ENCODE data around the gene TPBG.
A peak's percentile ranks its signal among the peaks of the same experiment; 100 is the strongest.

Gene TPBG

GRCh38 chr6:82363428-82364086, at the start of gene TPBG (continued):
- TF ChIP-seq ZNF202 (tag by site-specific recombination; IDR thresholded peaks at IDR 0.05; ENCODE audit: borderline replicate concordance) (no peak), ZBTB49 (tag by site-specific recombination; IDR thresholded peaks at IDR 0.05; ENCODE audit: low read depth) (no peak), ZNF544 (tag by site-specific recombination; IDR thresholded peaks at IDR 0.05) (no peak), BCL6B (tag by site-specific recombination; IDR thresholded peaks at IDR 0.05) (no peak), MYNN (tag by site-specific recombination; IDR thresholded peaks at IDR 0.05; ENCODE audit: borderline replicate concordance) (peak; percentile 7; the same call in 1 of the 2 replicates), ZNF324 (tag by site-specific recombination; IDR thresholded peaks at IDR 0.05) (peak; percentile 49; the same call in 1 of the 2 replicates), ZBTB21 (tag by site-specific recombination; IDR thresholded peaks at IDR 0.05) (no peak; the same call in 1 of the 2 replicates), ZFP37 (tag by site-specific recombination; IDR thresholded peaks at IDR 0.05) (0 out of 2 replicates have a peak, but pooled peaks have one; percentile 54), ZNF549 (tag by site-specific recombination; IDR thresholded peaks at IDR 0.05) (no peak), ZNF121 (tag by site-specific recombination; IDR thresholded peaks at IDR 0.05) (no peak), REPIN1 (tag by site-specific recombination; IDR thresholded peaks at IDR 0.05; ENCODE audit: low read depth) (peak; percentile 20; the same call in 1 of the 2 replicates), ZNF626 (tag by site-specific recombination; IDR thresholded peaks at IDR 0.05) (no peak), ZNF692 (tag by site-specific recombination; IDR thresholded peaks at IDR 0.05) (no peak), ZNF449 (tag by site-specific recombination; IDR thresholded peaks at IDR 0.05) (peak; percentile 91), ZNF596 (tag by site-specific recombination; IDR thresholded peaks at IDR 0.05) (no peak), ZNF654 (tag by site-specific recombination; IDR thresholded peaks at IDR 0.05; ENCODE audit: low read depth) (no peak), ZIC2 (tag by site-specific recombination; IDR thresholded peaks at IDR 0.05) (no peak), ZNF221 (tag by site-specific recombination; IDR thresholded peaks at IDR 0.05; ENCODE audit: borderline replicate concordance) (no peak), PRDM1 (tag by site-specific recombination; IDR thresholded peaks at IDR 0.05) (peak; percentile 71), ZNF37A (tag by site-specific recombination; IDR thresholded peaks at IDR 0.05) (no peak), ZNF621 (tag by site-specific recombination; IDR thresholded peaks at IDR 0.05) (no peak), ZSCAN23 (tag by site-specific recombination; IDR thresholded peaks at IDR 0.05) (no peak), ZSCAN4 (tag by site-specific recombination; IDR thresholded peaks at IDR 0.05) (no peak), ZXDB (tag by site-specific recombination; IDR thresholded peaks at IDR 0.05) (peak; percentile 92), ZSCAN5A (tag by site-specific recombination; IDR thresholded peaks at IDR 0.05) (no peak), ZNF132 (tag by site-specific recombination; IDR thresholded peaks at IDR 0.05; ENCODE audit: borderline replicate concordance) (no peak), ZNF670 (tag by site-specific recombination; IDR thresholded peaks at IDR 0.05; ENCODE audit: low read depth) (no peak), ZBTB1 (tag by site-specific recombination; IDR thresholded peaks at IDR 0.05) (no peak), GLIS1 (tag by site-specific recombination; IDR thresholded peaks at IDR 0.05) (peak; percentile 66), ZNF830 (tag by site-specific recombination; IDR thresholded peaks at IDR 0.05; ENCODE audit: low read depth) (no peak), ZNF792 (tag by site-specific recombination; IDR thresholded peaks at IDR 0.05) (no peak), ZFP69B (tag by site-specific recombination; IDR thresholded peaks at IDR 0.05) (no peak)

Measured in HEK293 (cell line).